ENCODE results near the gene DAPK2.

The DAPK2 gene

DNA sequence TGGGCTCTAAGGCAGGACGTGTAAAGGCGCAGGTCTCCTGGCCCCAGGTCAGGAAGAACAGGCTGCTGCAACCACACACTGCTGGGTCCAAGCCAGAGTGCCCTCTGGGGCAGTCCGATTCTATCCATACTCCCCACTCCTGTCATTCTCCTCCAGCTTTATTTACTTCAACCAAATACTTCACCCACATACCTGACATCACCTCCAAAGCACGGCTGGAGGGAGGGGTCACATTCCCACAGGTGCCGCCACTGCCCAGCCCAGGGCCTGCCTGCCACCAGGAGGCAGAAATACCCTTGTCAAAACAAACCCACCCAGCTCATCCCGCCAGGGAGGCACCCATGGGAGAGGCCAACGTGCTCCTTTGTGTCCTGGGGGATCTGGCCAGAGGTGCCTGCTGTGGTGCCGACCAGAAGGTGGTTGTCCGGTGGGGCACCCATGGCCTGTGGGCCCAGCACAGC is 100.4 kb downstream of the DAPK2 start:
- H3K27ac ChIP-seq: no peak overlapping the region
- TF ChIP-seq CTCF (IDR thresholded peaks at IDR 0.05; ENCODE audit: low read depth, low read length): no peak
- H3K4me3 ChIP-seq (ENCODE audit: low read depth, low read length): no peak overlapping the region
- H3K9me3 ChIP-seq (ENCODE audit: severe bottlenecking): no peaks in the 10 kb centered on the region
- no peaks in the 10 kb centered on the region for H3K27me3 ChIP-seq (ENCODE audit: insufficient read depth, low read depth, severe bottlenecking)
- no peaks in the 10 kb centered on the region for H3K36me3 ChIP-seq
- DNase-seq: no peak

GRCh38 chr15:63945007-63945788 is 101.1 kb downstream of the DAPK2 start:
- DNase-seq: peak; percentile 70
- Histone ChIP-seq H3K27me3 (ENCODE audit: insufficient read depth, low read depth, severe bottlenecking) (no peaks in the 10 kb centered on the region), H3K9me3 (ENCODE audit: severe bottlenecking) (no peaks in the 10 kb centered on the region), H3K27ac (no peak overlapping the region), H3K36me3 (no peaks in the 10 kb centered on the region), H3K4me3 (ENCODE audit: low read depth, low read length) (no peak overlapping the region)
- peak; percentile 77 for TF ChIP-seq CTCF (IDR thresholded peaks at IDR 0.05; ENCODE audit: low read depth, low read length)

GRCh38 chr15:63944681-63944955 is 101.7 kb downstream of the DAPK2 start:
- no peak overlapping the region for H3K4me3 ChIP-seq (ENCODE audit: low read depth, low read length)
- H3K36me3 ChIP-seq: no peaks in the 10 kb centered on the region
- H3K9me3 ChIP-seq (ENCODE audit: severe bottlenecking): no peaks in the 10 kb centered on the region
- no peak for DNase-seq
- H3K27me3 ChIP-seq (ENCODE audit: insufficient read depth, low read depth, severe bottlenecking): no peaks in the 10 kb centered on the region
- H3K27ac ChIP-seq: no peak overlapping the region
- no peak for TF ChIP-seq CTCF (IDR thresholded peaks at IDR 0.05; ENCODE audit: low read depth, low read length)

- H3K4me3 ChIP-seq (ENCODE audit: low read depth, low read length): no peak overlapping the region
- TF ChIP-seq CTCF (IDR thresholded peaks at IDR 0.05; ENCODE audit: low read depth, low read length): no peak
- no peak for DNase-seq
- no peaks in the 10 kb centered on the region for H3K36me3 ChIP-seq
- no peaks in the 10 kb centered on the region for H3K9me3 ChIP-seq (ENCODE audit: severe bottlenecking)
- H3K27me3 ChIP-seq (ENCODE audit: insufficient read depth, low read depth, severe bottlenecking): no peaks in the 10 kb centered on the region
- H3K27ac ChIP-seq: no peak overlapping the region
Observed at GRCh38 chr15:63943829-63944680, 102.2 kb downstream of the DAPK2 start.

GRCh38 chr15:63942486-63943365 is 103.6 kb downstream of the DAPK2 start:
- H3K36me3 ChIP-seq: no peaks in the 10 kb centered on the region
- no peak overlapping the region for H3K27ac ChIP-seq
- H3K9me3 ChIP-seq (ENCODE audit: severe bottlenecking): no peaks in the 10 kb centered on the region
- H3K4me3 ChIP-seq (ENCODE audit: low read depth, low read length): no peak overlapping the region
- DNase-seq: no peak
- TF ChIP-seq CTCF (IDR thresholded peaks at IDR 0.05; ENCODE audit: low read depth, low read length): no peak
- no peaks in the 10 kb centered on the region for H3K27me3 ChIP-seq (ENCODE audit: insufficient read depth, low read depth, severe bottlenecking)

Data from WERI-Rb-1 (cell line).